ENCODE results near the gene NECAP2.

GRCh38 chr1:16503494-16503893, 63.0 kb downstream of the NECAP2 start:
- no peak for TF ChIP-seq CTCF (IDR thresholded peaks at IDR 0.05; ENCODE audit: low read depth, low read length, missing input control)
- TF ChIP-seq TAF1 (conservative IDR thresholded peaks at IDR 0.05), result no peak
- no peak for TF ChIP-seq HNF4A (conservative IDR thresholded peaks at IDR 0.05)
- no peak for TF ChIP-seq EGR1 (IDR thresholded peaks at IDR 0.05; ENCODE audit: low read depth in 2 of 2)
